Central memory CD4-positive, alpha-beta T cell (primary cell): ENCODE data around the gene NTNG1.

Experiments
- DNase-seq: peaks from one replicate; pipeline ENCODE4 v3.0.0; 2022

NTNG1 gene

DNA sequence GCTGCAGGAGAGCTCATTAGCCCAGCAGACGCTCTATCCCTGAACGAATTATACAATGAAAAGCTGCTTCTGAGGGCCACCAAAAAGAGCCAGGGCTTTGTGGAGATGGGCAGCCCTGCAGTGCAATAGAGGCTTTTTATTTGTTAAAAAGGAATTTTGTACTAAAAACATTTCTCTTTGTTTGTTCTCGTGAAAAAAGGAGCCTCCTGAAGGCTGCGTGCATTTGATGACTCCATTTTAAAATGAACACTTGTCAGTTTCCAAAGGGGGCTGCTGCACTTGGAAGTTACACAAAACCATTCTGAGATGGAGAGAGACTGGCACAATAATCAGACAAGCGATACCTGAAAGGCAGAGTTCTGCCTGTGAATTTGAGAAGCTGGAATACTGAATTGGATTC, 202.8 kb downstream of the NTNG1 start:
- DNase-seq, result no peak

DNA sequence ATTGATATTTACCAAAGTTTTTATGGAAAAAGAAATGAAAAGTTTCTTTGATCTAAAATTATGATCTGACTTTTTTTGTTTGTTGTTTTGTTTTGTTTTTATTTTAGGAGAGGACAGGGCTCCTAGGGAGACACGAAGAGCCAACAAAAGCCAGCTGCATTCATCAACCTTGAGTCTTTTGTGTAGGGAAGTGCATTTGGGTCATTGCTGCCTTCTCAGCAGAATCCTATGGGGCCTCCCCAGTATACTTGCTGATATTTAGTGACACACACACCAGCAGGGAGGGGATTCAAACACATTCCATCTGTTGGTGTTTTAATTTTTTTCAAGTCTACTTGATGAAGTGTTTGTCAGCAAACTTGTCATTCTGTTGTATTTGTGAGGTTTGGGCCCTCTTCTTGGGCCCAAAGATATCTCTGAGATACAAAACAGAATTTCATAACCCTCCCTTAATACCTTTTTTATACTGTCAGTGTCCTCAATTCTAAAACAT, 203.5 kb downstream of the NTNG1 start:
- DNase-seq, result no peak

- no peak for DNase-seq
These were observed 204.0 kb downstream of the NTNG1 start for GRCh38 chr1:107344836-107345235.

DNA sequence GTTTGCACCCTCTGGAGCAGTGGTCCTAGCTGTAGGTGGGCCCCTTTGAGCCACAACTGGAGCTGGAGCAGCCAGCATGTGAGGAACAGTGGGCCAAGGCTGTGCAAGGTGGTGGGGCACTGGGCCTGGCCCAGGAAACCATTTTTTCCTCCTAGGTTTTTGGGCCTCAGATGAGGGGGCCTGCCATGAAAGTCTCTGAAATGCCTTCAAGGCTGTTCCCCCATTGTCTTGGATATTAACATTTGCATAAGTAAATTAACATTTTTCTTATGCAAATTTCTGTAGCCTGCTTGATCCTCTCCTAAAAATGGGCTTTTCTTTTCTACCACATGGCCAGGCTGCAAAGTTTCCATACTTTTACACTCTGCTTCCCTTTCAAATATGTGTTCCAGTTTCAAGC, 212.0 kb downstream of the NTNG1 start:
- no peak for DNase-seq

- DNase-seq, result no peak
These were observed 216.5 kb downstream of the NTNG1 start for GRCh38 chr1:107357376-107357775.

GRCh38 chr1:107358619-107359327, 217.9 kb downstream of the NTNG1 start:
- no peak for DNase-seq

GRCh38 chr1:107359472-107360241, 218.8 kb downstream of the NTNG1 start:
- no peak for DNase-seq

- no peak for DNase-seq
These were observed 221.8 kb downstream of the NTNG1 start for GRCh38 chr1:107362468-107363140.

GRCh38 chr1:107363154-107363553, 222.3 kb downstream of the NTNG1 start:
- no peak for DNase-seq

DNA sequence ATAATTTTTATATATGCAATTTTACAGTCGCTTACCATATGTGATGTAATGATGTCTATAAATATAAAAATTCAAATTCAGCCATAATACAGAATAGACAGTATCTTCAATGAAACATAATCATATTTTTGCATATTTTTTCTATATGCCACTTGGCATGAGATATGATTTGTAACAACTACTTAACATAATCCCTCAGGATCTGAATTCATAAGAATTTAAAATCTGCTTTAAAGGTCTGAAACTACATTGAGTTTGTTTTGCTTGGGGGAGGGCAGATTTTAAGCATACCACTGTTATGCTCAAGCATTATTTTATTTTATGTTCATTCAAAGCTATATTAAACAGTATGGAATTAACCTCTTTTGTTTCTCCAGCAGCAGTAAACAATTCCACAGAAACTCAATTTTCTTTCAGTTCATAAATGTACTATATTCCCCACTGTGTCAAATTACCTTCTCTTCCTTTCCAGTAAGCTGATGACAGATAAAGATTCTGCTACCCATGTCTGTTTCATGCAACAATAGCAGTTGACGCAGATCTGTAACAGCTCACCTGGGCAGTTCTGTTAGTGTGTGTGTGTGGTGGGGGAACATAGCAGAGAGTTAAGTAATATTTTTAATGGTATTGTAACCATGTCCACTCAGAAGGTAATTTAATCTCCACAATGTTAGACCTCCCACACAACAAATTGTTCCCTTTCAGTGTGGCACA, 224.8 kb downstream of the NTNG1 start:
- no peak for DNase-seq

- DNase-seq, result no peak
These were observed 237.6 kb downstream of the NTNG1 start for GRCh38 chr1:107378426-107378825.

DNA sequence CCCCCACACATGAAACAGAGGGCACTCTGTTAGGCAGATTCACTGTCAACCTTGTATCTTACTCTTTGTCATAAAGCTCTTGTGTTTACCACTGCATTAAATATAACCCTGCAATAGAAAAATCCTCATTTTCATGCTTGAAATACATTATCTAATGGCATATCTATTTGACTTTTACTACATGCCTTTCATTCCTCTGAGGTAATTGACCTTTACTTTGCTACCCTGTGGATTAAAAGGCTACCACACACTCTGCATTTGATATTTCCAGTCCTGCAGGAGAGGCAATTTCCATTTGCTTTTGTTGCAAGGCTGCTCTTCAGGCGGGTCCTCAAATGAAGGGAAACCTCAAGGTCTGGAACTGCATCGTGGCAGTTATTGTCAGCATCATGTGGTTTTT, 238.0 kb downstream of the NTNG1 start:
- DNase-seq, result no peak

DNA sequence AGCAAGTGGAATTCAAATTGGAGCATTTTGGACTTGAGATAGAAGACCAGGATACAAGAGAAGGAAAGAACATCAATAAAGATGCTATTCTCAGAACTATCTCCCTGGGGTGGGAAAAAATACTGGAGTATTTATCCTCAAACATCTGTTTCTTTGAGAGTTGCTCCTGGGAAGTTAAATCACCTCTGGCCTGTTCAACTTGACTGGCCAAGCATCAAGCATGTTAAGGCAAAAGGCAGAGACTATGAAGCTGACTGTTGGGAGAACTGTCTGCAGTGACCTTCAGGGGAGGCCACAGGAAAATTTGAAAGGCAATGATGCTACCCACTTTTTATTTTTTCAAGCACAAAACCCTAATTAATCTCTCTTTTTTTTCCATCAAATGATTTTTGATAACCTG, 239.0 kb downstream of the NTNG1 start:
- DNase-seq, result no peak

GRCh38 chr1:107389410-107390396, 248.9 kb downstream of the NTNG1 start:
- DNase-seq, result no peak

- DNase-seq, result no peak
These were observed 253.5 kb downstream of the NTNG1 start for GRCh38 chr1:107394301-107394700.

- DNase-seq, result no peak
These were observed 260.9 kb downstream of the NTNG1 start for GRCh38 chr1:107401704-107402103.

DNA sequence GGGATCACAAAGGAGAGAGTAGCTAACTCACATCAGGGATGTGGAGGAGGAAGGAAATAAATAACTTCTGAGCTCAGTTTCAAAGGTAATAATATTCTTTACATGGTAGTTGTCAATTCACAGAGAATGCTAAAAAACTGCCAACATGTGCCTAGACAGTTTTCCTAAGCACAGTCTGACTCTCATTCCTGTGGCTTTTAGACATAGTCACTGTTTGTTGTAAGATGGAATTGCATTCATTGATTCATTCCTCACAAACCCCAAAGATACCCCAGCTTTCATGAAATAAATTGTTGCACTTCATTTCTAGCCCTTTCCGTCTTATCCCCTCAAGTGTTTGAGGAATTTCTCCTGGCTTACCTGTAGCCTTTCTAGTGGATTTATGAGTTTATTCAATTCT, 263.9 kb downstream of the NTNG1 start:
- no peak for DNase-seq

GRCh38 chr1:107405236-107405635, 264.4 kb downstream of the NTNG1 start:
- DNase-seq, result no peak

GRCh38 chr1:107407011-107407410, 266.2 kb downstream of the NTNG1 start:
- no peak for DNase-seq

- DNase-seq, result no peak
These were observed 272.7 kb downstream of the NTNG1 start for GRCh38 chr1:107413546-107413945.

GRCh38 chr1:107413951-107414350, 273.1 kb downstream of the NTNG1 start:
- no peak for DNase-seq

DNA sequence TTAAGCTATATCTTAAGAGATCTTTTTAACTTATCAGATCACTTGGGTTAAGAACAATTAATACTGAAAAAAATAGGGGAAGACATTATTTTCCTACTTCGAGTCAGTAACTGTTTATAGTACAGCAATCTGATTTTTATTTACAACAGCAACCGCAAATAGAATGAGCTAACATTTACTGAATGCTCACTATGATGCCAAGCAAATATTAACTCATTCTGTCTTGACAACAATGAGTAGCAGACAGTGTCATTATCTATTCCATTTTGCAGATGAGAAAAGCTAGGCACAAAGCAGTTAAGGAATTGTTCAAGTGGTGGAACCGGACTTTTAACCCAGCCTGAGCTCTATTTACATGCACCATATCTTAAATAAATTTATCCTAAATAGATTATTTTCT, 273.7 kb downstream of the NTNG1 start:
- DNase-seq, result no peak
